Fibroblast of mammary gland (primary cell): ENCODE data around the gene IL4I1.
A peak's percentile ranks its signal among the peaks of the same experiment; 100 is the strongest.

Experiments
- DNase-seq: peaks from one replicate; pipeline ENCODE4 v3.0.0-alpha.2; 2010; ENCODE audit warnings: low read depth
- H3K4me3 ChIP-seq: 2 replicates; pipeline ENCODE4 v1.5.1; 2011; ENCODE audit warnings: low read depth, mild to moderate bottlenecking, low read length, moderate library complexity; ENCODE audit not compliant: control insufficient read depth
- TF ChIP-seq, protein P1 (sequence below): conservative IDR thresholded peaks from 2 replicates; pipeline ENCODE4 v1.5.1; 2011; ENCODE audit warnings: low read depth, low read length, inconsistent platforms; ENCODE audit not compliant: control insufficient read depth, insufficient read depth

Gene IL4I1

DNA sequence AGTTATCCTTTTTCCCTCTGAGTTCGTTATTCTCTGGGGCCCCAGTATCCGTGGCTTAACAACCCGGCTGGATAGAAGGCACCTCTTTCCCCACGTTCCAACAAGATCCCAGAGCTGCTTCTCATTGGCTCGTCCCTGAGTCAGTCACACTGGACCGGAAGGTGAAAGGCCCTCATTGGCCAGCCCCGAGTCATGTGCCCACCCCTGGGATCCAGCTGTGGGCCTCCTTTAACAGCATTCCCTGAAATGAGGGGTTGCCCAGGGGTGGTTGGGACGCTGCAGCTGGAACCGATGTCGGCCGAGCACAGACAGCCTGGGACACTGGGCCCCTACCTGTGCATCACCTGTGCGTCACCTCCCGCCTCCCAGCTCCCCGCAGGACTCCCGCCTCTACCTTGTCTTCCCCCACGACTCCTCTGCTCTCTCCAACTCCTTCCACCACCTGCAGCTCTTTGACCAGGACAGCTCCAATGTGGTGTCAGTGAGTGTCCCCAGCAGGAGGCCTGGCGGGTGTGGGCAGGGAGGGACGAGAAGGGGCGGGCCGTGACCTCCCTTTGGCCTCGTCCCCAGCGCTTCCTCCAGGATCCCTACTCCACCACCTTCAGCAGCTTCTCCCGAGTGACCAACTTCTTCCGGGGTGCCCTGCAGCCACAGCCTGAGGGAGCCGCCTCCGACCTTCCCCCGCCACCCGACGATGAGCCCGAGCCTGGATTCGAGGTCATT is 14.9 kb downstream of the IL4I1 start:
- peak; percentile 40 for DNase-seq
- TF ChIP-seq, protein P1, sequence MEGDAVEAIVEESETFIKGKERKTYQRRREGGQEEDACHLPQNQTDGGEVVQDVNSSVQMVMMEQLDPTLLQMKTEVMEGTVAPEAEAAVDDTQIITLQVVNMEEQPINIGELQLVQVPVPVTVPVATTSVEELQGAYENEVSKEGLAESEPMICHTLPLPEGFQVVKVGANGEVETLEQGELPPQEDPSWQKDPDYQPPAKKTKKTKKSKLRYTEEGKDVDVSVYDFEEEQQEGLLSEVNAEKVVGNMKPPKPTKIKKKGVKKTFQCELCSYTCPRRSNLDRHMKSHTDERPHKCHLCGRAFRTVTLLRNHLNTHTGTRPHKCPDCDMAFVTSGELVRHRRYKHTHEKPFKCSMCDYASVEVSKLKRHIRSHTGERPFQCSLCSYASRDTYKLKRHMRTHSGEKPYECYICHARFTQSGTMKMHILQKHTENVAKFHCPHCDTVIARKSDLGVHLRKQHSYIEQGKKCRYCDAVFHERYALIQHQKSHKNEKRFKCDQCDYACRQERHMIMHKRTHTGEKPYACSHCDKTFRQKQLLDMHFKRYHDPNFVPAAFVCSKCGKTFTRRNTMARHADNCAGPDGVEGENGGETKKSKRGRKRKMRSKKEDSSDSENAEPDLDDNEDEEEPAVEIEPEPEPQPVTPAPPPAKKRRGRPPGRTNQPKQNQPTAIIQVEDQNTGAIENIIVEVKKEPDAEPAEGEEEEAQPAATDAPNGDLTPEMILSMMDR = no peak
- H3K4me3 ChIP-seq = no peak overlapping the region

DNA sequence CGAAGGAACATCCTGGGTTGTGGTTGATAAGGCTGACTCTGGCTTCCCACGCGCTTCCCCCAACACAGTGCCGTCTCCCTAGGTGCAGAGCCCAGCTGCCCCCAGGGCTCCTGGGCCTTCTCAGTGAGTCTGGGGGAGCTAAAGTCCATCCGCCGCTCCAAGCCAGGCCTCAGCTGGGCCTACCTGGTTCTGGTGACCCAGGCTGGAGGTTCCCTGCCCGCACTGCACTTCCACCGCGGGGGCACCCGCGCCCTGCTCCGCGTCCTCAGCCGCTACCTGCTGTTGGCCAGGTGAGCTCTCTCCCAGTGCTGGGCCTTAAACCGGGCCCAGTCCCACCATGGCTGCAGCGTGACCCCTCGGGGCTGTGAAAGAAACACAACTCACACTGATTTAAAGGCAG is 15.5 kb downstream of the IL4I1 start:
- H3K4me3 ChIP-seq = no peak overlapping the region
- no peak for DNase-seq
- TF ChIP-seq, protein P1 = no peak

DNA sequence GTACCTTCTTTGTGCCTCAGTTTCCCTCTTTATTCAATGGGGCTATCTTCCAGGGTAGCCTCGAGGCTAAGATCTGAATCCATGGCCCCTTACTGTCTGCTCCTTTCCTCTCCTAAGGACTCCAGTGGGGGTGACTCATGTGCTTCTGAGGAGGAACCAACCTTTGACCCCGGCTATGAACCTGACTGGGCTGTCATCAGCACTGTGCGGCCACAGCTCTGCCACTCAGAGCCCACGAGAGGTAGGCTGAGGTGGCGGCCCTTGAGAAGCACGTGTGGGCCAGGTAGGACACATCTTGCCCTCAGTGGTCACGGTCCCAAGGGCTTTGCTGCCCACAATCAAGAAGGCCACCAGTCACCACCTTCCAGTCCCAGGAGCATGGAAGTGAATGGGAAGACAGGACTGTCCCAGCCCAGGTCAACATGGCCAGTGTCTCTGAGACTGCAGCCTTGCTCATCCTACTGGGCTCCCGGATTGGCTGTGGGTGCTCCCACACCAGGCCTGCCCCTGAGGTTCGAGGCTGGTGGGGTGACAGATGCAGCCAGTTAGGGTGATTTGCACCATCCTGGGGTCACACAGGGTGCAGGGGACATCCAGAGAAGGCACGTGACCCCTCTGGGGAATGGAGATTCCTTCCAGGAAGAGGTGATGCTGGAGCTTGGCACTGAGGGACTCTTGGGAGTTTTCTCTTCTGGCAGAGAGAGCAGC is 16.4 kb downstream of the IL4I1 start:
- no peak overlapping the region for H3K4me3 ChIP-seq
- no peak for DNase-seq
- TF ChIP-seq, protein P1 = no peak

DNA sequence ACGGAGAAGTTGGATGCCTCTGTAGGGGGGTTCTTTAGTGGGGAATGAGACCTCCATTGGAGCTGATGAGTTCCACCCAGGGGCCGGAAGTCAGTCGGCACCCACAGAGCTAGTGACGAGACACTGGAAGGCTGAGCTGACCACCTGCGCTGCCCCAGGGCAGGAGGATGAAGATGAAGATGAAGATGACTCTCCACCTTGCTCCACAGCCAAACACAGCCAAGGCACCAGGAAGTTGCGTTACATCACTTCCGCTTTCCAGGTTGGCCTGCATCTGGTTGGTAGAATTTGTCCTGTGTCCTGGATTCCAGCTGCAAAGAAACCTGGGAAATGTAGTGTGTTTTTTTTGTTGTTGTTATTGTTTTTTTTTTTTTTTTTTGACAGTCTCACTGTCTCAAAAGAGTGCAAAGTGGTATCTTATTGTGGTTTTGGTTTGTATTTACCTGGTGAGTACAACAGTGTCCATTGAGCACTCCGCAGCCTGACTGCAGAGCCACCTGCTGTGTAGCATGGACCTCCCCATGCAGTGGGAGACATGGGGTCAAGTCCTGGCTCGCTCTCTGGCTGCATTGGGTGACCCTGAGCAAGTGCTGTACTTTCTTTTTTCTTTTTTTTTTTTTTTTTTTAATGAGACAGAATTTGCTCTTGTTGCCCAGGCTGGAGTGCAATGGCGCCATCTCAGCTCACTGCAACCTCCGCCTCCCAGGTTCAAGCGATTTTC is 17.3 kb downstream of the IL4I1 start:
- DNase-seq = no peak
- H3K4me3 ChIP-seq = no peak overlapping the region

DNA sequence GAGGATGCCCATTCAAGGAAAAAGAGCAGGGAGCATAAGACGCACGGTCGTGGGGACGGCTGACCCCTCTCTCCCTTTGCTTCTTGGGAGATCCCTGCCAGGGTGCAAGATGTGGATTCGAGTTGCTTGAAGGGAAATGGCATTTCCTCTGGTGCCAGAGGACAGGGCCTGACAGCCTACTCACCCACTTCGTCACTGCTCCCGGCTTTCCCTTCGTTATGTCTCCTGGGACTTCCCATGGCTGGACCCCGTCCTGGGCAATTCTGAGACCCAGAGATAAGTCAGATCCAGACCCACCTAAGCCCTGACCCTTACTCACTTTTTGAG is 18.0 kb downstream of the IL4I1 start:
- H3K4me3 ChIP-seq = peak overlapping the region; percentile 98
- TF ChIP-seq, protein P1 = no peak
- no peak for DNase-seq

More for the DNA sequence above, 17.3 kb downstream of the IL4I1 start:
- TF ChIP-seq, protein P1 = no peak

DNA sequence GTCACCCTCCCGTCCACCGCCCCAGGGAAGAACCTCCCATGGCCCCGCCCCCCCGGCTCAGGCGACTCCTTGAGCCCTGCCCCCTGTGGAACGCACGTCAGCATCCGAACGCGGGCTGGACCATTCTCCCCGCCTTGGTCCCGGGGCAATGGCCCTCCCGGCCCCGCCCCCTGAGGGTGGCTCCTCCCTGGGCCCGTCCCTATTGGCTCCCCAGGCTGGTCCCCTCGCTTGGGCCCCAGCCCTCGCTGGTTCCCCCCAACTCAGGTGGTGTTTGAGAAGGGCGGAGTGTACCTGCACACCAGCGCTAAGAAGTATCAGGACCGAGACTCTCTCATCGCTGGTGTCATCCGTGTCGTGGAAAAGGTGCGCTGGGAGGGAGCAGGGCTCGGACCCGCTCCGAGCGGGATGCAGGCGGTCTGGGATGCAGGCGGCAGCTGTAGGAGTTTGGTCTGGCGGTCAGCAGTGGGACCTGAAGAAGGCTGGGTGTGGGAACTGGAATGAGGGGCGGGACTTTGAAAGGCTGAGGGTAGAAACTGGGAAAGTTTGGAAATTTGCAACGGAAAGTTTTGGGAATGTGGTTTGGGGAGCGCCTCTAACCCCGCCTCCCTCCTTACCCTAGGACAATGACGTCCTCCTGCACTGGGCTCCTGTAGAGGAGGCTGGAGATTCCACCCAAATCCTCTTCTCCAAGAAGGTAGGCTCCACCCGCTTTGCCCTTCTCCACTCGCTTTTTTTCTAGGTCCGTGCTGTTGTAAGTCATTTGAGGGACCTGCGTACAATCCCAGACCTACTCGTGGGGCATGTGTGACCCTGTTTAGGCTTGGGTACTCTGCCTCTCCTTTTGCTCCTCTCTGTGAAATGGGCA is 18.6 kb downstream of the IL4I1 start:
- H3K4me3 ChIP-seq = peak overlapping the region; percentile 98
- DNase-seq = peak; percentile 95
- TF ChIP-seq, protein P1 = no peak
